ENCODE data around the gene RPS6KA2.

The RPS6KA2 gene

DNA sequence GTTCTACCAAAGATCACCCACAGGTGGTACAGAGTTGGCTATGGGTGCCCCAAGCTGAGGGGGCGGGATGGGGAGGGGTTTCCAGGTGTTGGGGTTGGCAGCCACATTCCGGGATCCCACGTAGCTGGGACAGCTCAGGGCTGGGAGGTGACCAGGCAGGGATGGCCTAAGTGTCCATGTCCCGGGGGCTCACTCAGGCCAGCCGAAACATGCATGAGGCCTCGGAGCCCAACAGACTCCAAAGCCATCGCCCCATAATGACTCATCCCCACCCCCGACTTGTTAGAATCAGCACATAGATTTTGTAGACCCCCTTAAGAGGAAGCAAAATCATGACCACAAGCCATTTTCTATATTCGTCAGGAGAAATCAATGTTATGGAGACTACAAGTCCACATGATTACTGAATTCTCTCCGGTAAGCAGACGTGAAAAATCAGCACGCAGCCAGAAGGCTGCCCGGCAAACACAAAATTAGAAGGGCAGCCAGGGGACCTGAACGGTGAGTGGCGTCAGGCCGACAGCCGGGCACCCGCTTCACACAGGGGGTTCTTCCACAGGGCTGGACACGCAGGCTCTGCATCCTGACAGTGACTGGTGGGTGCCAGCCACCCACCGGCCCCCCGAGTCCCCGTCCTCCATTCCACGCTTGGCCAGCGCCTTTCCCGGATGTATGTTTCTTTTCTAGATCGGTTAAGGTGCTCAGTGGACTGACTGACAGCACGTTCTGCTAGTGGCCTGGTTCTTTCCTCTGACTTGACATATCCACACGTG, 121.7 kb downstream of the RPS6KA2 start:
- no peak overlapping the region for H3K4me3 ChIP-seq (ENCODE audit: low read depth, low read length)
- DNase-seq (ENCODE audit: low read depth), result no peak
- TF ChIP-seq, protein P1, sequence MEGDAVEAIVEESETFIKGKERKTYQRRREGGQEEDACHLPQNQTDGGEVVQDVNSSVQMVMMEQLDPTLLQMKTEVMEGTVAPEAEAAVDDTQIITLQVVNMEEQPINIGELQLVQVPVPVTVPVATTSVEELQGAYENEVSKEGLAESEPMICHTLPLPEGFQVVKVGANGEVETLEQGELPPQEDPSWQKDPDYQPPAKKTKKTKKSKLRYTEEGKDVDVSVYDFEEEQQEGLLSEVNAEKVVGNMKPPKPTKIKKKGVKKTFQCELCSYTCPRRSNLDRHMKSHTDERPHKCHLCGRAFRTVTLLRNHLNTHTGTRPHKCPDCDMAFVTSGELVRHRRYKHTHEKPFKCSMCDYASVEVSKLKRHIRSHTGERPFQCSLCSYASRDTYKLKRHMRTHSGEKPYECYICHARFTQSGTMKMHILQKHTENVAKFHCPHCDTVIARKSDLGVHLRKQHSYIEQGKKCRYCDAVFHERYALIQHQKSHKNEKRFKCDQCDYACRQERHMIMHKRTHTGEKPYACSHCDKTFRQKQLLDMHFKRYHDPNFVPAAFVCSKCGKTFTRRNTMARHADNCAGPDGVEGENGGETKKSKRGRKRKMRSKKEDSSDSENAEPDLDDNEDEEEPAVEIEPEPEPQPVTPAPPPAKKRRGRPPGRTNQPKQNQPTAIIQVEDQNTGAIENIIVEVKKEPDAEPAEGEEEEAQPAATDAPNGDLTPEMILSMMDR (IDR thresholded peaks at IDR 0.05; ENCODE audit: control insufficient read depth, extremely low read depth, insufficient read depth), result no peak

DNA sequence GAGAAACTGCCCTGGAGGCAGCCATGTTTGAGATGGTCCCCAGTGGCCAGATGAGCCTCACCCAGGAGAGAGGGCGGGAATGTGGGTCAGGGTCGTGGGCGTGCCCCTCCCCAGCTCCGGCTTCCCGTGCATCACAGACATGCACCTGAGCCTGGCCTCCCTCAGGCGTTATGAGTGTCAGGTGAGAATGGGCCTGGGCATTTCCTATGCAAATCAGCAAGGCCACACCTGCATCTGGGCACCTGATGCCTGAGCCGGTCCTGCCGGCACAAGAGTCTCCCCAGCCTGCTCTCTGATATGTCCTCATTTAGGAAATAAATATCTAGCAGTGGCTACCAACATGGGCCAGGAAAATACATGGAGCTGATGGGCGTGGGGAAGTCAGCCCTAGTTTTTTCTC, 123.0 kb downstream of the RPS6KA2 start:
- H3K4me3 ChIP-seq (ENCODE audit: low read depth, low read length), result no peak overlapping the region
- TF ChIP-seq, protein P1 (IDR thresholded peaks at IDR 0.05; ENCODE audit: control insufficient read depth, extremely low read depth, insufficient read depth), result no peak
- DNase-seq (ENCODE audit: low read depth), result no peak

DNA sequence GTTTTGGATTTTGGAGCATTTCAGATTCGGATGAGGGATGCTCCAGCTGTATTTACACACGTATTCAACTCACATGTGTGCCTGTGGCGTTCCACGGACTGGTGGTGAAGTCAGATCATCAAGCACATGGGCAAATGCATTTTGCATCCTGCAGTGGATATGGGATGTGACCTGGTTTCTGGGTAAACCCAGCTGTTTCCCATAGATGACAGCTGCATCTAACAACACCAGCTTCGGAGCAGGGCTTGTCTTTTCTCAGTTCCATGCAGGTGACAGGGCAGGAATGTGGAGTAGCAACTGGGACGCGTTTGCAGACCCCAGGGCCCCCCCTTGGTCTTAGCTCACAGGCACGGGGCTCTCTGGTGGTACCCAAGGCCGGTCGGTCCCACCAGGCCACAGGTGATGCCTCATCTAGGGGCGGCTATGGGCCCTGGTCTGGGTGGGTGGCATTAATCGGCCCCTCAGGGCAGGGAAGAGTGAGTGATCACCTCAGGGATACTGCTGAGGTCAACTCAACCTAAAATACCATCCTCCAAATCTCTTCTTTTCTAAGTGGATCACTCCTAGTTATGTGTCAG, 123.8 kb downstream of the RPS6KA2 start:
- no peak overlapping the region for H3K4me3 ChIP-seq (ENCODE audit: low read depth, low read length)
- TF ChIP-seq, protein P1 (IDR thresholded peaks at IDR 0.05; ENCODE audit: control insufficient read depth, extremely low read depth, insufficient read depth), result no peak
- DNase-seq (ENCODE audit: low read depth), result no peak

DNA sequence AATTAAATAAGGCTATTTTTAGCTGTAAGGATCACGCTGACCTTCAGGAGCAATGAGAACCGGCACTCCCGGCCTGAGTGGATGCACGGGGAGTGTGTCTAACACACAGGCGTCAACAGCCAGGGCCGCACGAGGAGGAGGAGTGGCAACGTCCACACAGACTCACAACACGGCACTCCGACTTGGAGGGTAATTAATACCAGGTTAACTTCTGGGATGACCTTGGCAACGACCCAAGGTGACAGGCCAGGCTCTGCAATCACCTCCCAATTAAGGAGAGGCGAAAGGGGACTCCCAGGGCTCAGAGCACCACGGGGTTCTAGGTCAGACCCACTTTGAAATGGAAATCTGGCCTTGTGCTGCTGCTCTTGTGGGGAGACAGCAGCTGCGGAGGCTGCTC, 124.6 kb downstream of the RPS6KA2 start:
- TF ChIP-seq, protein P1 (IDR thresholded peaks at IDR 0.05; ENCODE audit: control insufficient read depth, extremely low read depth, insufficient read depth), result no peak

DNA sequence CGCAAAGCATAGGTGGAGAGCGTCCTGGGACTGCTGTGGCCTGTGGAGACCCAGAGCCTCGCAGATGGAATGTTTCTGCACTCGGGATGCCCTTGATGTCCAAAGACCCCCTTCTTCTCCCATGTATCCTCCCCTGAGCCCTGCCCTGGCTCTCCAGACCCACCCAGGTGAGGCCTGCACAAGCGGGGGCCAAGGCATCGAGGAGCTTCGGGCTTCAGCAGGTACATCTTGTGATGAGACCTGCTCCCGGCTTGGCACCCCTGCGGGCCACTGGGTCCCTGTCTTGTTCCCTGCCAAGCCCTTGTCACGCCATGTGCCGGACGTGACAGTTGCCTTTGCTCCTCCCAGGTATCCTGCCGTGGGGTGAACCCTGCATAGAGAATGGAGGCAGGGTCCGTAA, 125.8 kb downstream of the RPS6KA2 start:
- no peak for DNase-seq (ENCODE audit: low read depth)
- TF ChIP-seq, protein P1 (IDR thresholded peaks at IDR 0.05; ENCODE audit: control insufficient read depth, extremely low read depth, insufficient read depth), result no peak
- no peak overlapping the region for H3K4me3 ChIP-seq (ENCODE audit: low read depth, low read length)

More for the DNA sequence above, 124.6 kb downstream of the RPS6KA2 start:
- no peak overlapping the region for H3K4me3 ChIP-seq (ENCODE audit: low read depth, low read length)
- no peak for DNase-seq (ENCODE audit: low read depth)

DNA sequence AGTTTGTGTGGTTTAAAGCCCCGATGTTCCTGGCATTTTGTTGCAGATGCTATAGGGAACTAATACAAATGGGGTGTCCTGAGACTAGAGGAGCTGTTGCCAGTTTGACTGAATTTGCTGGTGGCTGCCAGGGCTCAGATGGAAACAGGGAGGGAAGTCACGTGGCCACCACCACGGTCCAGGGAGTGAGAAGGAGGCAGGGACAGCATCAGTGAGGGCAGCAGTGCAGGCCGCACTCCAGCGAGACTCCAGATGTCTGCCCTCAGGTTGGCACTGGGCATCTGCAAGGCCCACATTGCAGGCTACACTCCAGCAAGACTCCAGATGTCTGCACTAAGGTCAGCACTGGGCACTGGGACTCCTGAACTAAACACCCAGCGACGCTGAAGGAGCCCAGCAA, 126.8 kb downstream of the RPS6KA2 start:
- DNase-seq (ENCODE audit: low read depth), result no peak
- TF ChIP-seq, protein P1 (IDR thresholded peaks at IDR 0.05; ENCODE audit: control insufficient read depth, extremely low read depth, insufficient read depth), result no peak
- H3K4me3 ChIP-seq (ENCODE audit: low read depth, low read length), result no peak overlapping the region

Data from LNCaP clone FGC (cell line).